Right lobe of liver (tissue), 6 donors: Measurements from ENCODE around the gene CT47C1. TPM values are rescaled to one million over a fixed set of nuclear protein-coding genes. Genes with fewer than 3 reads are reported as not detected.

Source experiments
- ATAC-seq, 4 donors: fragments of 200-7000 bp; cut with Tn5 transposase; one replicate each; pipeline ENCODE4 v1.9.1; 2020; ENCODE audit warnings: mild to moderate bottlenecking in 4 of 4, moderate library complexity in 4 of 4
- DNase-seq, 3 donors: peaks; one replicate each; pipeline ENCODE4 v3.0.0-alpha.2; 2020
- H3K27ac ChIP-seq, 3 donors: fragments of 200-600 bp; one replicate each; pipeline ENCODE4 v1.8.0; 2022
- H3K27me3 ChIP-seq, 2 donors: fragments of 200-600 bp; one replicate each; pipeline ENCODE4 v1.8.0; 2022
- H3K36me3 ChIP-seq, 4 donors: fragments of 200-600 bp; sonication (generic) in 1 of 4; one replicate each; pipeline versions ENCODE4 v1.5.1 to v1.8.0; 2017 to 2022; ENCODE audit warnings: control low read depth in 1 of 4
- H3K4me1 ChIP-seq, 4 donors: fragments of 200-600 bp; sonication (generic) in 1 of 4; one replicate each; pipeline versions ENCODE4 v1.5.1 to v1.8.0; 2017 to 2022; ENCODE audit warnings: control low read depth in 1 of 4
- H3K4me3 ChIP-seq, 3 donors: fragments of 200-600 bp; one replicate each; pipeline ENCODE4 v1.8.0; 2022
- H3K9me3 ChIP-seq, 4 donors: fragments of 200-600 bp; sonication (generic) in 1 of 4; one replicate each; pipeline versions ENCODE4 v1.5.1 to v1.8.0; 2017 to 2022; ENCODE audit warnings: control low read depth in 1 of 4
- CTCF ChIP-seq, 4 donors: fragments of 200-600 bp in 3 of 4; fragments of 450-650 bp in 1 of 4; IDR thresholded peaks; one replicate each; pipeline versions ENCODE4 v1.5.1 to v1.8.0; 2016 to 2022; ENCODE audit warnings: antibody characterized with exemption in 4 of 4, mild to moderate bottlenecking in 2 of 4
- POLR2A ChIP-seq: fragments of 450-650 bp; IDR thresholded peaks from one replicate; pipeline ENCODE4 v1.6.1; 2017; ENCODE audit warnings: antibody characterized with exemption, mild to moderate bottlenecking
- WGBS: methylation state at CpG from one replicate; pipeline ENCODE4 v1.1.6; 2018; ENCODE audit warnings: low coverage, low lambda C conversion rate; ENCODE audit not compliant: insufficient coverage; ENCODE audit errors: missing lambda C conversion rate; 5-methylcytosine and 5-hydroxymethylcytosine counted together
- intact Hi-C, 2 donors: fragments of 100-400 bp; cut with DNase I; formaldehyde crosslinking; loops; one replicate each; pipeline versions ENCODE4 v1.11.2 to v1.14.1; 2022
- total RNA-seq, 6 experiments: library from RNA; depleted of rRNA in 2 of 6; stranded (reverse); fragments of >200 nt in 2 of 6; fragmentation: NEBNext Ultra II Directional in 3 of 6; extraction: Animal tissue kit (Norgen Biotek cat#: 25700) in 3 of 6; gene quantifications; one replicate each; pipeline versions ENCODE4 v1.1.0 to v1.2.4, GENCODE V29; 2016 to 2023
- donor health status: DM: no; HTN: yes; CAD: no.
- donor health status: DM: no; HTN: no; CAD: no.
- donor health status: DM: no; HTN: no; CAD: no.
- donor health status: DM: no; HTN: yes; CAD: no.
- donor health status: DM: no; HTN: yes; CAD: no.

Gene CT47C1
- total RNA-seq, 6 experiments from 2014 or later = not detected

GRCh38 chrX:119063428-119063827 is 9.4 kb upstream of the CT47C1 start:
- ATAC-seq (no peak), DNase-seq (no peak)
- no peaks in the 10 kb centered on the region for H3K27me3 ChIP-seq
- WGBS = 71% methylated on average over 6 of the region's 7 CpGs
- H3K36me3 ChIP-seq = no peaks in the 10 kb centered on the region
- H3K27ac ChIP-seq = no peak overlapping the region
- TF ChIP-seq POLR2A (no peak), CTCF (IDR thresholded peaks at IDR 0.05) (no peak)
- H3K9me3 ChIP-seq = no peaks in the 10 kb centered on the region
- no peak overlapping the region for H3K4me3 ChIP-seq
- H3K4me1 ChIP-seq = no peaks in the 10 kb centered on the region
- intact Hi-C loops = no loop called here

- Histone ChIP-seq H3K27ac (no peak overlapping the region), H3K4me1 (no peaks in the 10 kb centered on the region), H3K9me3 (no peaks in the 10 kb centered on the region), H3K27me3 (no peaks in the 10 kb centered on the region), H3K36me3 (no peaks in the 10 kb centered on the region), H3K4me3 (no peak overlapping the region)
- 2% methylated on average over 7 of the region's 7 CpGs for WGBS
- TF ChIP-seq POLR2A (no peak), CTCF (IDR thresholded peaks at IDR 0.05) (peak; percentile 52 to 61 (median 55))
- intact Hi-C loops = no loop called here
- peak; percentile 89 to 96 (median 91) for ATAC-seq
- DNase-seq = peak in 2 of 3 donors; percentile 42 to 47
Measured at GRCh38 chrX:119067023-119067739, 5.6 kb upstream of the CT47C1 start.

- intact Hi-C loops = no loop called here
- no peaks in the 10 kb centered on the region for H3K36me3 ChIP-seq
- TF ChIP-seq CTCF (IDR thresholded peaks at IDR 0.05) (no peak), POLR2A (no peak)
- ATAC-seq (no peak), DNase-seq (no peak)
- no peak overlapping the region for H3K27ac ChIP-seq
- no peaks in the 10 kb centered on the region for H3K4me1 ChIP-seq
- no peaks in the 10 kb centered on the region for H3K9me3 ChIP-seq
- no peak overlapping the region for H3K4me3 ChIP-seq
- H3K27me3 ChIP-seq = no peaks in the 10 kb centered on the region
- WGBS = 64% methylated on average over 1 of the region's 1 CpG
Measured at GRCh38 chrX:119069128-119069527, 3.7 kb upstream of the CT47C1 start.

- 90% methylated on average over 1 of the region's 1 CpG for WGBS
- no peaks in the 10 kb centered on the region for H3K4me1 ChIP-seq
- H3K27me3 ChIP-seq = no peaks in the 10 kb centered on the region
- ATAC-seq (no peak), DNase-seq (no peak)
- H3K9me3 ChIP-seq = no peaks in the 10 kb centered on the region
- TF ChIP-seq POLR2A = no peak
- no peak for TF ChIP-seq CTCF (IDR thresholded peaks at IDR 0.05)
- H3K36me3 ChIP-seq = no peaks in the 10 kb centered on the region
- no peak overlapping the region for H3K4me3 ChIP-seq
- intact Hi-C loops = no loop called here
- no peak overlapping the region for H3K27ac ChIP-seq
Measured at GRCh38 chrX:119069762-119070161, 3.0 kb upstream of the CT47C1 start.
